IPS-NIHi7 (cell line): ENCODE results near the gene SDC1.

ENCODE experiments used
- DNase-seq: peaks from one replicate; pipeline ENCODE4 v3.0.0; 2012; ENCODE audit warnings: mixed read lengths; ENCODE audit errors: extremely low spot score

The SDC1 gene

DNA sequence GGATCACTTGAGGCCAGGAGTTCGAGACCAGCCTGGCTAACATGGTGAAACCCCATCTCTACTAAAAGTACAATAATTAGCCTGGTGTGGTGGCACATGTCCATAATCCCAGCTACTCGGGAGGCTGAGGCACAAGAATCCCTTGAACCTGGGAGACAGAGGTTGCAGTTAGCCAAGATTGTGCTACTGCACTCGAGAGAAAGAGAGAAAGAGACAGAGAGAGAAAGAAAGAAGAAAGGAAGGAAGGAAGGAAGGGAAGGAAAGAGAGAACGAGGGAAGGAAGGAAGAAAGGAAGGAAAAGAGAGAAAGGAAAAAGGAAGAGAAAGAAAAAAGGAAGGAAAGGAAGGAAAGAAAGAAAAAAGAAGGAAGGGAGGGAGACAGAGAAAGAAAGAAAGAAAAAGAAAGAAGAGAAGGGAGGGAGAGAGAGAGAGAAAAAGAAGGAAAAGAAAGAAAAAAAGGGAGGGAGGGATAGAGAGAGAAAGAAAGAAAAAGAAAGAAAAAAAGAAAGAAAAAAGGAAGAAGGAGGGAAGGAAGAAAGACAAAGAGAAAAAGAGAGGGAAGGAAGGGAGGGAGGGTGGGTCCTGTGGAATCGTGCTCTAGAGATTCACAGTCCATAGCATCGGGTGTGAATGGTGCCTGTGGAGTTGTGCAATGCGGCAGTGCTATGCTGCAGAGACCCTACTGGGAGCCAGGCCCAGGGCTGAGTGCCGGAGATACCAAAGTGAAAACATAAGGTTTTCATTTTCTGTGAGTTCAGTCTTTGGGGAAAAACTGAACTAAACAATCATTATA is 4.6 kb upstream of the SDC1 start:
- no peak for DNase-seq

DNA sequence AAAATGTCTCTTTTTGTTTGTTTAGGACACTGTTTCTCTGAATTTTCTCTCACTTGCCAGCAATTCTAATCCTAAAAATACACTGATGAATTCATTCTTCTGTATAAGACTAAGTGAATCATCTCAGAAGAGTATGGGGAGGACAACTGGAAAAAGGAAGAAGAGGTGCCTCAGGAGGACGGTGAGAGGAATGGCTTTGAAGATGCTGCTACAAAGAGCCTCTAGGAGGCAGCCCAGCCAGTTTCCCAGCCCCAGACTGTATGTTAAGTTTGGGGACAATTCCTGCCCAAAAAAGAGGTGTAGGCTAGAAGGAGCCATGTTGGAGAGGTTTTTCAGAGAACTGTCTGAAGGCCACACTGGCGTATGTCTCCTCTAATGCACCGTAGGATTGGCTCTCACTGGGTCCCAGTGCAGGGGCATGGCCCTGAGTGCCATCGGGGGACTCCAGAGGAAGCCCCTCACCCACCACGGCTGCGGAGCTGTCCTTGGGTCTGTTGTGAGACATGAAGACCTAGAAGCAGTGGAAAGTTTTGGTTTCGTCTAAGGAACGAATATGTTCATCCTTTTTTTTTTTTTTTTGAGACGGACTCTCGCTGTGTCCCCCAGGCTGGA is 3.1 kb upstream of the SDC1 start:
- peak; percentile 9 for DNase-seq

DNA sequence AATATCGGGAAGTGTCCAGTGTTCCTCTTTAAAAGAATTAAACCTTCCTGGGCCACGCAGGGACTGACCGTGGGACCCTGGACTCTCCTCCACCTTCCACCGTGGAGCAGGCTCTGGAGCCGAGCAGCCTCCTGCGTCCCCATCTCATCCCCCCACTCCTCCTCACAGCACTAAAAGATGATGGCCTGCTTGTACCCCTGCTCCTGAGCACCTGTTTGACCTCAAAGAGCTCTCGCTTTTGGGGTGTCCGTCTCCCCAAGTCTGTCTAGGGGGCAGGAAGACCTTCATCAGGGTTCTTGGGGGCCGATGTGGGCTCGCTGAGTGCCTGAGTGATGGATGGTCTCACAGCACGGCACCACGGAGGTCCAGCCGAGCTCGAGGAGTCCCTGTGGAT is 1.2 kb upstream of the SDC1 start:
- no peak for DNase-seq

DNA sequence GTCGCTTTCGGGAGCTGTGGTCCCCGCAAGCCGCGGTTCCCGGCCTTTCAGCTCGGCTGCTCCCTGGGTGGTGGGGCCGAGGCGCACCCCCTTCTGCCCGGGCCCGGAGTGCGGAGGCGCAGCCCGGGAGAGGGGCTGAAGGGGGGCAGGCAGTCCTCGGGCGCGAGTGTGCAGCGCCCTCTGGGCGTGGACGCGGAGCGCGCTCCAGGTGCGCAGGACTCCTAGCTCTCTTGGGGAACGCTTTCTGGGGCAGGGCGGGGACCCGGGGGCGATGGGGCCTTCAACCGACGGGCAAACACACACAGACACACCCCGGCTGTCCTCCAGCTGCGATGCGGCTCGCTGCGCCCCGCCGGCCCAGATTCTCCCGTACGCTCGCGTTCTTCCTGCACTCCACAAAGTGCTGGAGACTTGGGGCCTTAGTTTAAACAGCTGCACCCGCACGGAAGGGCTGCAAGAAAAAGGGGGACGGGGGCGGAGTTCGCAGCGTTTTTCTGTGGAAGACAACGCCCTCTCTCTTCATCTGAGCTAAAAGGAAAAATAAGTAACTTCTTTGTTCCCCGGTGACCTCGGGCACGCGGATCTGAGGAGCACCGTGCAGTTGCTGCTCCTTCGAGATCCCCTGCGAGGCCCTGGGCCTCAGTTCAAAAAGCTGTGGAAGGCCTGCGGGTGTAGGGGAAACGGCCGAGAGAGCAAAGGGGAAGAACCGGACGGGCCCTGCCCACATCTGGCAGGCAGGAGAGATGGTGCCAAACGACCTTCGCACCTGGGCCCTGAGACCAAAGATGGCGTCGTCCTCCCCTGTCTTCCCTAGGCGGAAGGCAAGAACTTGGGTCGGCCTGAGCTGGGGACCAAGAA is 593 bp upstream of the SDC1 start:
- peak; percentile 73 for DNase-seq

DNA sequence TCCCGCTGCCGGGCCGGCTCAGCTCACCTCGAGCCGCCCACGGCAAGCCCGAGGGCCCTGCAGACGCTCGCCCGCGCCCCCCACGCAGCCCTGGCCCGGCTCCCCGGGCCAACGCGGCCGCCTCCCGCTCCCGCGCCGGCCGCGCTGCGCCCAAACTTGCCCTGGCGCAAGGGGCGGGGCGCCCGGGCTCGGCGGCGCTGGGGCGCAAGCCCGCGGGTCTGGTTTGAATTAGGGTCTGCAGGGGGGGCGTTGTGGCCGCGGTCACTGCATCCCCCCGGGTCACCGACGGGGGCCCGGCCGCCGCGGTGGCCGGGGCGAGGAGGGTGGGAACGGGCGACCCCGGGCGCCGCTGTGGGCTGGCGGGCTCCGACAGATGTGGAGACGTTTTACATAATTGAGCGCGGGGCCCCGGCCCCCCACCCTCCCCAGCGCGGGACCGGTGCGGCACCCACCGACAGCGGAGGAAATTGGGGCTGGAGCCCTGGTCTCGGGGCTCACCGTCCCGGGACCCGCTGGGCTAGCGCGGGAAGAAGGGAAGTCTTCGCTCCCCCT is 690 bp downstream of the SDC1 start:
- DNase-seq, result no peak

DNA sequence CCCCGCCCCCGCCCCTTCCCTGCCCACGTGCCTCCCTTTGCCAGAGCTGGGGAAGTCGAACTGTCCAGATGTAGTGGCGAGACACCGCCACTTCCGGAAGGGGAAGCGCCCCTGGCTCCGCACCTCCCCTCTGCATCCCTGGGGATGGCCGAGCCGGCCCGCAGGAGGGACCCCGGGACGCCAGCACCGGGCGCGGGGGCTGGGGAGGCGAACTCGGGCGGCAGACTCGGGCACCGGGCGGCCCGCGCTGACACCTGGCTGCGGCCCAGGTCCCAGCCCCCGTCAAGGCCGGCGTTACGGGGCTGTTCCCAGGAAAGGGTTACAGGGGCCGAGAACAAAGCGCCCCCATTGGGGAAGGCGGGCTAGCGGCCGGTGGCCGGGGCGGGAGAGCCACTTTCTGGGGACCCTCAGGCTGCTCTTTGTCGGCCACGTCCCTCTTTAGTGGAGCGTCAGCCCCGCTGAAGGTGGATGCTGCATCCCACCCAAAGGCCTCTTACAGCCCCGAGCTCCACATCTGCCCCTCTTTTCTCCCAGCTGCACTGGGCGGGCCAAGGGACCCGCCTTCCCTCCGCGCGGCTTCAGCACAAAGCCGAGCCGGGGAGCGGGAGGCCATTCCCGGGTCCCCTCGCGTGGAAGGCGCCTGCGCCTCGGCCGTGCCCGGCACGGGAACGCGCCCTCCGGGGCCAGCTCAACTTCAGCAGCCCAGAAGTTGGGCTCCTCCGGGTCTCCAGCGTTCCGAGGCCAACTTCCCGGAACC is 1.3 kb downstream of the SDC1 start:
- peak; percentile 59 for DNase-seq

DNA sequence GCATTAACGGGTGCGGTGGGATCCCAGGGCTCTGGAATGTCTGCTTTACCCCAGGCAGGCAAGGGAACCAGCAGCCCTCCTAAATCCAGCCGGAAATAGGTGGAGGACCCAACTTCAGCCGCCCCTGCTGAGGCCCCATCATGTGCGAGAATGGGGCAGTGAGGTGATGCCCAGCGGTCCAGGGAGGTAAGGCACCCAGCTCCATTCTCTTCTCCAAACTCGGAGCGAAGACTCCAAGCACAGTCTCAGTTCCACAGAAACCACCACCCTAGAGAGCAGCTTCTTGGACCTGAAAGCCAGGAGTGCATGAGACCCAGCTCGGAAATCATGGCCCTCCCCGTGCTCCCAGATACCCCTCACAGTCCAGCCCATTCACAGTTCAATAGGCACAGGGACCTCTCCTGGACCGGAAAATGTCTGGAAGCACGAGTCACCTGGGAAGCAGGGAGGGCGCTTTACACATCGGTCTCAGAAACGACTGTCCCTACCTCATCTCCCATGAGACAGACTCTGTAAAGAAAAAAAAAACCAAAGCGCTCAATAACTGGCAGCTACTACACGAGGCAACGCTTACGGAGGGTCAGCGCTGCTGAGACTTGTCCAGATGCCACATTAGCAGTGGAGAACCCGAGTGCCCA is 2.0 kb downstream of the SDC1 start:
- DNase-seq, result no peak

DNA sequence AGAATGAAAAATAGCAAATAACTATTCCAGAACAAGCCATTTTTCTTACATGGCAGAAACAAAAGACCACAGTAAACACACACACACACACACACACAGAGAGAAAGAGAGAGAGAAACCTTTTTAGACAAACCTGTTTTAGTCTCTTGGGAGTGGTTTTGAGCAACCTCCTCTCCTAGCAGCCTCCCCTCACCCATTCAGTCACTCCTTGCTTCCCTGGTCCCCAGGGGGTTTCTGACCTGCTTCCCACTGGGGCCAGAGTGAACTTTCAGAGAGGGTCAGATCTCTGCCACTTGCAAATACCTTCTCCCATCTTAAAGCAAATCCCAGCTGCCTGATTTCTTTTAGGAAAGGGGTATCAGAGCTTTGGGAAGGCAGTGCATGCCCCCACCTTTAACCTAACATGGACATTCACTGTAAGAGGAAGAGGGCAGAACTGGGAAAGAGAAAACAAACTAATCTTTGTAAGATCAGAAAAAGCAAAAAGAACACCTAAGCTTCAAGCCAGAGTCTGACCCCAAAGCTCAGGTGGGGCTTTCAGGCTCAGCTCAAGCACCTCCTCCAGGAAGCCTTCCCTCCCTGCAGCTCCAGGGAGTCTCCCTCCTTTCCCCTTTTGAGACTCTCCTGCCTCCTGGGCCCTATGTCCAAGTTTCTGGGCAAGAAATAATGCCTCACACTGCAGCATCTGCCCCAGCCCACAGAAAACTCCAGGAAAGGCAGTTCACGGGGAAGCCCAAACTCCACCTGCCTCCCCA is 2.7 kb downstream of the SDC1 start:
- no peak for DNase-seq

DNA sequence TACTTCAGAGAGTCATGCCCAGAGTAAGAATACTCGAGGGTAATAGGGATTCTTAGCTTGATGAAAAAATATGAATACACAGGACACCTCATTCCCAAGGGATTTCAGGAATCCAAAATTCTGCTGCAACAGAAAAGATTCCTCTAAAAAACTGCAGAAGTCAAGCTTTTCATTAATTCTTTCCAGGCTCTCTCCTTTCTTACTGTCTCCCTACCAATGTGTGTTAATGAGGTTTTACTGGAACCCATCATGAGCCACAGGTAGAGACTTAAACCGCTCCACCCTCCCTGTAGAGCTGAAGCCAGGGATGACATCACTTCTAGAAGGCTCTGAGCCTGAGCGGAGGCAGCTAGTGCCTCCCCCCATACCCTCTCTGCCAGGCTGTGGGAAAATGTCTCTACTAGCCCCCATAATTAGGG is 3.4 kb downstream of the SDC1 start:
- no peak for DNase-seq

DNA sequence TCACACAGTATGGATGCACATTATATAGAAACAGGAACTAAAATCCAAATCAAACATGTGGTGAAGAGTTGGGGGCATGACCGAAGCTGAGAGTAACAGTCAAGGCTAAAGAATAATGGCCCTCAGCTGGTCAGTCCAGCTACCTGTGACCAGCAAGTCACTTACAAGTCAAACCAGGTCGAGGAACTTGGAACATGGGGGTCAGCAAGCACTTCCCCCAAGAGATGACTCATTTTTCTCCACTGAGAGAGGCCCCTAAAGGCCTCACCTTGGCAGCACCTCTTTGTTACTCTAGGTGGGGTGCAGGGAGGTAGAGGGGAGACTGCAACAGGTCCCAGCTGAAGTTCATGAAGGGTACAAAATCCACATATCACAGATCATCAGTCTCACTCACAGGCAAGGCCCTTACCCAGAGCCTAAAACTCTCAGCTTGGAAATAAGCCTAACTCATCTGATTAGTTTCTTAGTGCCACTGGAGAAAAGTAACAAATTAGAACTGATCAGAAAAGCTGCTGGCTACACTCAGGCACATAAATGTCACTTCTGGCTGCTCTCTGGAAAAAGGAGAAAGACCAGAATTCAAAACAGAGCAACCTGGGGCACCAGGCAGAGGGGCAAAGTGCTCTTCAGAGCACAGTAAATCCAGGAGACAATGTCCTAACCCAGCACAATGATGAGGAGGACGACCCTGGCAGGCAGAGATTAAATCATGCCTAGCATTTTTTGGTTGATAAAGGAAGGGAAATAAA is 4.0 kb downstream of the SDC1 start:
- no peak for DNase-seq

DNA sequence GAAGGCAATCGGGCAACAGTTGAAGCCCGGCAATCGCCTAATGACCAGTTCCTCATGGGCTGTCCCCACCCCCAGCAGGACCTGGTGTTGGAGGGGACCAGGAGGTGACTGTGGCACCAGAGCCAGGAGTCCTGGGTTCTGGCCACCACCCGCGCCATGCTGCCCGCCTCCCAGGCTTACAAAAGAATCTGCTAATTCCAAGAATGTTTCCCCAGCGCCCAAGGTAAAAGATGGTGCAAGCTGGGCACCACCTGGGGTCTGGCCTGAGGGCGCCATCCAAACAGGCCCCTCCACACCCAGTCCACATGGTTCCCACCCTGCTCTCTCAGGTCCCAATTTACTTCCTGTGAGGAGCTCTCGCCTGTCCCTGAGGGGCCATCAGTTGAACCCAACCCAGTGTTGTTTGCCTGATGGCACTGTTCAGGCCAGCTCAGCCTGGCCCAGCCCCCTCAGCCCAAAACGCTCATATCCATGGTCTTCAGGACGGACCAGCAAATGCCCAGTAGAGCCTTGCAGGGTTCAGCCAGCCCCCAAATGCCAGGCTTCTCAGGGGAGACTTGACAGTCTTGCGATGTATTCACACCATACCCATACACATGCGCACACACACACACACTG is 5.1 kb downstream of the SDC1 start:
- DNase-seq, result no peak

DNA sequence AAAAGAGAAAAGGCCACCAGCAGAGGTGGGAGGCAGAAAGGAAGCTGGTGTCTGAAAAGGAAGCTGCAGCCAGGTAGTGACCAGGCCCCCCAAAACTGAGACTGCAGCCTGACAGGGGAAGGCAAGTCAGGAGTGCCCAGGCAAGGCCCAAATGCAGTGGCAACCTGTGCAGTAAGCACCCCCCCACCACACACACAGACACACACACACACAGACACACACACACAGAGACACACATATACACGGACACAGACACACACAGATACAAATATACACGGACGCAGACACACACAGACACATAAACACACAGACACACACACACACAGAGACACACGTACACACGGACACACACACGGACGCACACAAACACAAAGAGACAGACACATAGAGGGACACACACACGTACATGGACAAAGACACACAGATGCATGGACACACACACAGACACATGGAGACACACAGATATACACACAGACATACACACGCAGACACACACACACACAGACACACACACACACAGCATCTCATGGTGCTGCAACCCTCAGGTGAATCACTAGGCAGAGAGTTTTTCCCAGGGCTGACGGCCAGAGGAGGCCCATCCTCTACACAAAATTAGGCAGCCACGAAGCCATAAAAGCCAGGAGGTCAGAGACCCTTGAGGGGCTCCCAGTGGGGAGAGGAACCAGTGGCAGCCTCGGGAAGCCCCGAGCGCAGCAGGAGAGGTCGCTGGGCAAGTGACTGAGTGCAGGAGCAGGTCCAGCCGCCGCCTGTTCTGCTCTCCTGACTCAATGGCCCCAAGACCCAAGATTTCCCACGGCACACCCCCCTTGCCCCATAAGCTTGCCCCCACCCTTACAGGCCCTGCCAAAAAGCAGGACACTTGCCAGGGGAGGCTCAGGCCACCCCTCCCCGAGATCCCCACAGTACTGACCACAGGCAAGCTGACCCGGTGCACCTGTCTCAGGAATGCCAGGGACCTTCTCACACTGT is 6.3 kb downstream of the SDC1 start:
- no peak for DNase-seq

DNA sequence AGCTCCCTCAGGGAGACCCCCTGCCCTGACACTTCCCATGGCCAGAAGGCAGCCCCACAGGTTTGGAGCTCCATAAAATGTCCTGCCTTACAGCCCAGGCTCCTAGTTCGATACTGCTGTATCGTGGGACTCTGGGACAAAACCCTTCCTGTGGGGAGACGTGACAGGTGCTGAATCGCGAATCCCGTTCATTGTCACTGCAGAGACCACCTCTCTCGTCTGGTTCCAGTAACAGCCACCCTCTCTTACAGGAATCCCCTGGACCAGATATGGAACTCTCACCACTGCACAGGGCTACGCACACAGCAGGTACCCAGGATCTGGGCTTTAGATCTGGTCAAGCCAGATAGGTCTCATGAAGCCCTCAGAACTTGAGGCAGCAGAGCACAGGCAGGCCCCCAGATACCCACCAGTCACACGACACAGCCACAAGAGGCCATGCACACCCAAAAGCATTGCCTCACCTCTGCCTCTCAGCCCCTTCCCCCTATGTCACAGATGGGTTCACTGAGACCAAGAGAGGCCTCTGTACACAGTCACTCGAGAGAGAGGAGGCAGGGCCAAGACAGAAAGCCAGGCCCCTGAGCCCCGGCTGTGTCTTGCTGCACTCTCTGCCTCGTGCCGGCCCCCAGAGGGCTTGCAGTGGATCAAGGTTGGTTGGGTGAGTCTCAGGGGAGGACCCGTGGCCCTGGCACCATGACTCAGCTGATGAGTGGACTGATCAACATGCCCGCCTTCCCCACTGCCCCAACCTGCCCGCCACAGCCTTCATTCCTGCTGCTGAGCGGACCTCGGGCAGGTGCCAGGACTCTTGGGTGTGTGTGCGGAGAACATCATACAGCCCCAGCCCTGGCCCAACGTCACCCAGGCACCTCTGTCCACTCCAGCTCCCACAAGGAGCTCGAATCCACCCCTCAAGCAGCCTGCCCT is 7.6 kb downstream of the SDC1 start:
- DNase-seq, result no peak

DNA sequence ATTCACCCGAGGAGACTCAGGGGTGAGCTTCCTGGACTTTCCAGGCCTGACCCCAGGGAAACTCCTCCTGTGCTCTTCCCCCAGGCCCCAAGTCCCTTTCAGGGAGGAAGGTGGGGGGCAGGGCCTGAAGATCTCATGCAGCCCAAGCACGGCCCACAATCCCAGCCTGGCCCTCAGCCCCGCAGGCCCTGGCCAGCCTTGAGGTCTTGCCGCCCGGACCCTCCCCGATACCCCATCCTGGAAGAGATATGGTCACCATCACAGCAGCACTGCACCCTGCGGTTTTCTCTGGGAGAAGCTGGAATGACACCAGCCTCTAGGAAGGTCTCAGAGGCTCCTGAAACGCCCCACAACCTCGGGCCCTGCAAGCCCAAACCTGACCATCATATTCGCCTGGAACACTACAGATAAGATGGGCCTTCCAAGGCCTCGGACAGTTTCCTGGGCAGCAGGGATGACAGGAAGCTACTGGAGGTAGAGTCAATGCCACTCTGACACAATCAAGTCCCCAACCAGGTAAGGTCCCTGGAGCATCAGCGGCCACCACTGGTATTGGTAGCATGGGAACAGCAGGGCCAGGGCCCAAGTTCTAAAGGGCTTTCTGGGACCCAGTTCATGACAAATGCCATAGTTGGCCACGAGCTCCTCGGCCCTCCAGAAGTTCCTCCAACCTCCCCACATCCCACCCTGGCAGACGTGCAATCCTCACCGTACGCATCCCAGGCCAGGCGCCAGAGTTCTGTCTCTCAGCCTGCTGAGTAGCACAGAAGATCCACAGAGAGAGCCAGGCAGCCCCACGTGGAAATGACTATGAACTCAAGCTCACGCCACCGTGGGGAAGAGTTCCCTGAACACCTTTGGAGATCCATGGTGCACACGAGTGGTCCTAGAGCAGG is 8.6 kb downstream of the SDC1 start:
- DNase-seq, result no peak

DNA sequence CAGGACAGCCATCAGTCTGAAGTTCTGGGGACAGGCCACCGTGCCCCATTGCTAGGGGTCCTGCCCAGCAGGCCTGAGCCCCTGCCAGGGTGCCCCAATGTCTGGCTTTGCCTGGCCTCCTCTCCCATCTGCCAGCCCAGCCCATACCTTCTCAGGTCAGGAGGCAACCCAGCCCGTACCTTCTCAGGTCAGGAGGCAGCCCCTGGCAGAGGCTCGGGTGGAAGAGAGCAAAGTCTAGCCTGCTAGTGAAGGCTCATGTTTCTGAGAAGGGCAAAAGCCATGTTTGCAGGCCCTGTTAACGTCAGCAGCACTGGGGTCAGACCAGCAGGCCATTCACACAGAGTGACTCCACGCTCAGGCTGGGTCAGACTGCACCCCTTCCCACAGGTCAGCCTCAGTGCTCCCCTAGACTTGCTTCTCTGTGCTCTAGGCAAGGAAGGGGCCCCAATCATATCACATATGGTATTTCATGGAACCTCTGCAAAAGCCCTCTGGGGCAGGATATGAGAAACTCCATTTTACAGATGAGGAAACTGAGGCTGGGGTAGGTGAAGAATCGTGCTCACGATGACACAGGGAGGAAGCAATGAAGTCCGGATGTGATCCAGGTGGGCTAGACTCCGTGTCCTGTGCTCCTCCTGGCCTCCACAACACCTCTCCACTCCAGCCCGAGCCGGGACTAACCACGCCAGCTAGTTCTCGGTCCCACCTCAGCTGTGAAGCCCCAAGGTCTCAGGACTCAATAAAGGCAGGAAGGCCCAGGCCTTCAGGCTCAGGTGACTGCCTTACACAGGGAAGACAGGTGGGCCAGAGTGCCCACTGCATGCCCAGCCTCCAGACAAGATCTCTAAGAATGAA is 9.5 kb downstream of the SDC1 start:
- DNase-seq, result no peak
